Coronary artery (tissue), 2 donors: ENCODE results near the gene LOXL4.

Source experiments
- DNase-seq: peaks from one replicate; pipeline ENCODE4 v3.0.0-alpha.2; 2017; ENCODE audit warnings: low spot score
- H3K27ac ChIP-seq, 2 donors: fragments of 200-600 bp; sonication (generic); one replicate each; pipeline ENCODE4 v1.5.1; 2016 to 2019
- H3K4me3 ChIP-seq: fragments of 200-600 bp; sonication (generic); 2 replicates; pipeline ENCODE4 v1.5.1; 2016; ENCODE audit warnings: mild to moderate bottlenecking, moderate library complexity
- TF ChIP-seq, protein P1 (sequence below): fragments of 200-600 bp; sonication (generic); IDR thresholded peaks from one replicate; pipeline ENCODE4 v1.5.1; 2019; ENCODE audit warnings: antibody characterized with exemption

The LOXL4 gene

DNA sequence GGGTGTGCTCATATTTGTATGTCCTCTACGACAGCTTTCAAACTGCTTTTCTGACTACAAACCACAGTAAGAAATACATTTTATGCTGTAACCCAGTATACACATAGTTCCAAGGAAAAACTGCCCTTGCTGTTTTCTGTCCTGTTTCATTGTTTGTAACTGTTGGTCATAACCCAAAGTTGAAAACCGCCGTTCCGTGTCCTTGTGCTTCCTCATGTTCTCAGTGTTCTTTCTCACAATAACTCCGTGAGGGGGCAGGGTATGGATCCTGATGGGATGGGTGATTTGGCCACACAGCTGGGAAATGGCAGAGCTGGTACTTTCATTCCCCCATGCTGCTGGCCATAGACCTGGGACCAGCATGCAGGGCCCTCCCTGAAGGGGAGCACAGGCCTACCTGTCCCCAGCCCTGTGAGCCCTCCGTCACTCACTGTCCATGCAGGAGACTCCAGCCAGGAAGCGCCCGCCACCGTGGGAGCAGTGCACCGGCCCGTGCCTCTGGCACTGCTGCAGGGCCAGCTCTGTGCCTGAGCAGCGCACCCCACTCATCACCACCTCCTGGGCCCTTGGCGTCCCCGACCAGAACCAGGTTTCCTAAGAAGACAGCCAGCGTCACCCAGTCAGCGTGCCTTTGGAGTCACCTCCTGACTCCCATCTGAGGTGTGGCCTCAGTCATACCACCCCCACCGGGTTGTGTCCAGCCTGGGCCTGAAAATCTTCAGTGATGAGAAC, 12.7 kb downstream of the LOXL4 start:
- no peak overlapping the region for H3K4me3 ChIP-seq
- no peak for DNase-seq
- no peak overlapping the region for H3K27ac ChIP-seq
- TF ChIP-seq, protein P1, sequence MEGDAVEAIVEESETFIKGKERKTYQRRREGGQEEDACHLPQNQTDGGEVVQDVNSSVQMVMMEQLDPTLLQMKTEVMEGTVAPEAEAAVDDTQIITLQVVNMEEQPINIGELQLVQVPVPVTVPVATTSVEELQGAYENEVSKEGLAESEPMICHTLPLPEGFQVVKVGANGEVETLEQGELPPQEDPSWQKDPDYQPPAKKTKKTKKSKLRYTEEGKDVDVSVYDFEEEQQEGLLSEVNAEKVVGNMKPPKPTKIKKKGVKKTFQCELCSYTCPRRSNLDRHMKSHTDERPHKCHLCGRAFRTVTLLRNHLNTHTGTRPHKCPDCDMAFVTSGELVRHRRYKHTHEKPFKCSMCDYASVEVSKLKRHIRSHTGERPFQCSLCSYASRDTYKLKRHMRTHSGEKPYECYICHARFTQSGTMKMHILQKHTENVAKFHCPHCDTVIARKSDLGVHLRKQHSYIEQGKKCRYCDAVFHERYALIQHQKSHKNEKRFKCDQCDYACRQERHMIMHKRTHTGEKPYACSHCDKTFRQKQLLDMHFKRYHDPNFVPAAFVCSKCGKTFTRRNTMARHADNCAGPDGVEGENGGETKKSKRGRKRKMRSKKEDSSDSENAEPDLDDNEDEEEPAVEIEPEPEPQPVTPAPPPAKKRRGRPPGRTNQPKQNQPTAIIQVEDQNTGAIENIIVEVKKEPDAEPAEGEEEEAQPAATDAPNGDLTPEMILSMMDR, result no peak

DNA sequence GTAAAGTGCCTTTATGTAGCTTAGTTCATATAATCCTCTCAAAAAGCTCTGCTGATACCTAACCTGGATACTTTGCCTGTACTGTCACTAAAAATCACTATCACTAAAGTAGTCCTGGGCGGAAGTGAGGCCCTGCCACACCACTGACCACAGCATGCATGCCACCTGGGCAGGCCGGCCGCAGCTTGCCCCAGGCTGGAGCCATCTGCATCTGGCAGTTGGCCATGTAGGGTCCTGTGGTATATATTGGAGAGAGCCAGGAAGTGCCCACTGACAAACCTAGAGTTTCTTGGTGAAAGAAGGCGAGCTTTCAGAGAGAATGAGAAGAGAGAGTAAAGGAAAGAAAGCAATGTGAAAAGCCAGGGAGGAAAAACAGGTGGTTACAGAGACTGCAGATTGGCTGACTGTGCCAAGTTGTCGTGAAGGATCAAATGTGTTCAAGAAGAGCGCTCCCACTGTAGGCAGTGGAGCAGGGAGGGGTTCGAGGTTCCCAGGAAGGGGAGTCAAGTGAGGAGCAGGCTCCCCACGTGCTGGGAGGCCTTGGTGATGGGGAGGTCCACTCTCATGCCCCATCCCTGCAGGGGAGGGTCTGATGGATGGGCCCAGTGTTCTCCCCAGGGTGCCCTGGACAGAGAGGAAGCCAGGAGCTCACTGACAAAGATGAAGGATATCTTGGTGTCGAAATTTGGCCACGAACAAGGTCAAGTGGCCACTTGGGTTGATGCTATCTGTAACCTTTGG, 13.6 kb downstream of the LOXL4 start:
- Histone ChIP-seq H3K27ac (no peak overlapping the region), H3K4me3 (no peak overlapping the region)
- TF ChIP-seq, protein P1, result no peak
- no peak for DNase-seq

DNA sequence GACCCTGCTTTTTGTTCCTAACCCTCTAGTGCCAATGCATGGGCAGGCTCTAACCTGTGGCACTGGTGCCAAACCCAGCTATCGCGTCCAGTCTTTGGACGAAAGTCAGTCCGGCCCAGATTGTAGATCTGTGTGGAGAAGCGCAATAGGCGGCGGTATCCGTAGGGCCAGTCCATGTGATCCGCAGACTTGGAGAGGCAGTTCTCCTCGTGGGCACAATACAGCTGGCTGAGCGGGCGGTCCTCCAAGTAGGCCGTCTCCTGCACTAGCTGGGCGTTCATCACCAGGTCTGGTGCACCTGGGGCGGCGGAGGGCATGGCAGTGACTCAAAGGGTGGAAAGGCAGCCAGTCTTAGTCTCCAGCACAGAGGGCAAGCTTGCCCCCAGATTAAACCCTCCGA, 14.5 kb downstream of the LOXL4 start:
- H3K27ac ChIP-seq, result no peak overlapping the region
- H3K4me3 ChIP-seq, result no peak overlapping the region
- TF ChIP-seq, protein P1, result no peak
- DNase-seq, result no peak

DNA sequence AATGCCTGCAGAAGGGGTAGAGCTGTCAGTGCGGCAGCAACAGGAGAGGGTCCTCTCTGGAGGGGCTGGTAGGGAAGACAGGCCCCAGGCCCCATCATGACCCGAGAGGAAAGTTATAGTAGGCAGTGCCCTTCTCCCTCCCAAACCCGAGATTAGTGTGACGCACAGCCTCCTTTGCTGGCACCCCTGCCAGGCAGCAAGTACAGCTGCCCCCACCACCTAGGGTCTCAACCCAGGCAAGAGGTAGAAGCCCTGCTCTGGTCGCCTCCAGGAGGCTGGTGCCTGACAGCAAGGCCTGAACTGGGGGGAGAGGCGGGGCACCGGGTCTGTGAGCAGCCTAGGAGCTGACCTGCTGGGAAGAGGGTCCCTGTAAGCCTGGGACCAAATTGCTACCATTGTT, 15.5 kb downstream of the LOXL4 start:
- no peak overlapping the region for H3K27ac ChIP-seq
- no peak overlapping the region for H3K4me3 ChIP-seq
- TF ChIP-seq, protein P1, result no peak
- no peak for DNase-seq

DNA sequence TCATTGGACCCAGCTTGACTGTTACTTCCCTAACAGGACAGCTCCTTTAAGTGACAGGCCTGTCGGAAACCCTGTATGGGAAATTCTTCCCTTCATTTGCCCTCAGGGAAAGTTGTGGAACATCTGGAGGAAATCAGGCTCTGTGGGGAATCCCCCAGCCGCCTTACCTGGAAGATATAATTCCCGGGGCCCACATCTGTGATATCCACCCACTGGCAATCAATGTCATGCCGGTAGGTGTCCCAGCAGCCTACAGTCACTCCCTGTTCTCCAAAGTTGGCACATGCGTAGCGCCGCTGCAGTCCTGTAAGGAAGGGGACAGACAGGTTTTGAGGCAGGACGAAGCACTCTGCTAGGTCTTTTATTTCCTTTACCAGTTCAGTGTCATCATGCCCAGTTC, 16.6 kb downstream of the LOXL4 start:
- Histone ChIP-seq H3K27ac (no peak overlapping the region), H3K4me3 (no peak overlapping the region)
- TF ChIP-seq, protein P1, result no peak
- no peak for DNase-seq

DNA sequence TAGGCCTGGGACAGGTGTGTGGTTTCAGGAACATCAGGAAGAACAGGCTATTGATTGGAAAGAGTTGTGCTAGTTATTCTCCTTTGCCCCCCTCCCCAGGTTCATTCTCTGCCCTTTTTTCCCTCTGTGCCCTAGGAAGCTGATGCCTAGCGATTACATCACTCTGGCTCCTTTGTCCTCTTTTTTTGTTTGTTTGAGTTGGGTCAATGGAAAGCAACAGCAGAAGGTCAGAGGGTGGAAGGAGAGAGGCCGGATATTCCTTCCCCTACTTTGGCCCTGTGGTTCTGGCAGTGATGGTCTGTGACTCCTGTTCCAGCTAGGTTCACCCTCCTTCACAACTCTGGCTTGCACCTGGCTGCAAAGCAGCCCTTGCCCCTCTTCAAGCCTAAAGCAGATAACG, 18.9 kb downstream of the LOXL4 start:
- TF ChIP-seq, protein P1, result no peak
- no peak for DNase-seq
- Histone ChIP-seq H3K27ac (no peak overlapping the region), H3K4me3 (no peak overlapping the region)

DNA sequence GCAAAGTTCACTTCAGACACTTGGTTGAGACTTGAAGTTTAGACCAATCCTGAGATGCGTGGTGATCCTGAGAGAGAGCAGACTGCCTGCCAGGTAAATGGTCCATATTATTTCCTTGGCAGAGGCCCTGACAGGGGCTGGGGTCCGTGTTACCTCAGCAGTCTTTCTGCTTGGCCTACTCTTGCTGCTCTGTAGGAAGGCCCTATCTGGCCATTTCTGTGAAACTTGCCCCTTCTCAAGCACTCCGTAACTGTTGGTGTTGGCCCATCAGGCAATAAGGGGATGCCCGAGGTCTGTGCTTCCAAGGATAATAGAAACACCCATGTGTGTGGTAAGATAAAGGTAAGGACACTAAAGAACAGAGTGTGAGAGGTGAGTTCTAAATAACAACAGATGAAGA, 20.0 kb downstream of the LOXL4 start:
- Histone ChIP-seq H3K27ac (no peak overlapping the region), H3K4me3 (no peak overlapping the region)
- no peak for DNase-seq
- TF ChIP-seq, protein P1, result no peak
